Stimulated activated CD4-positive, alpha-beta T cell treated with anti-CD3 and anti-CD28 coated beads, Interleukin-12 subunit alpha, Interleukin-12 subunit beta, amount 100 ng/mL, for 48 hours (primary cell): ENCODE data around the gene ATP6V0E2.
"Not testable (repeated sequence)": the region's sequence is repeated elsewhere in the genome, so short reads cannot be mapped to it uniquely, and the experiment has no call there.

ENCODE experiments used
- DNase-seq, 3 donors: peaks; one replicate each; pipeline ENCODE4 v3.0.0-alpha.2; 2020; ENCODE audit warnings: low read depth in 2 of 3, low spot score in 1 of 3

The ATP6V0E2 gene

GRCh38 chr7:149926414-149926813 lies 52.6 kb downstream of the ATP6V0E2 start:
- DNase-seq: not testable (repeated sequence)
